WTC11 (cell line): ENCODE measurements around the gene GJA8. TPM values are rescaled to one million over a fixed set of nuclear protein-coding genes. Genes with fewer than 3 reads are reported as not detected.

ENCODE experiments used
- ATAC-seq: fragments of 200-7000 bp; cut with Tn5 transposase; 2 replicates; pipeline ENCODE4 v1.10.0; 2021; ENCODE audit warnings: mild to moderate bottlenecking, moderate library complexity
- CTCF ChIA-PET: fragments of 300-600 bp; sonication (Branson Sonifier 250); formaldehyde crosslinking; loops from one replicate; lab custom pipeline; 2021; ENCODE audit warnings: antibody characterized with exemption; lab: Charles Lee
- POLR2A ChIA-PET: fragments of 350-600 bp; sonication (Branson Sonifier 250); formaldehyde crosslinking; loops from one replicate; lab custom pipeline; 2021; ENCODE audit warnings: antibody characterized with exemption; lab: Charles Lee
- DNase-seq: peaks from one replicate; pipeline ENCODE4 v3.0.0; 2021; ENCODE audit warnings: low spot score
- H3K27ac Mint-ChIP-seq: 2 replicates; pipeline ENCODE4 v1.8.0; 2021; ENCODE audit warnings: mixed read lengths
- H3K27me3 Mint-ChIP-seq: 2 replicates; pipeline ENCODE4 v1.8.0; 2021; ENCODE audit warnings: low read depth, mild to moderate bottlenecking, moderate library complexity, mixed read lengths
- H3K36me3 Mint-ChIP-seq: 2 replicates; pipeline ENCODE4 v1.8.0; 2021; ENCODE audit warnings: mixed read lengths
- H3K4me1 Mint-ChIP-seq: 2 replicates; pipeline ENCODE4 v1.8.0; 2022; ENCODE audit warnings: mixed read lengths
- H3K4me3 Mint-ChIP-seq: 2 replicates; pipeline ENCODE4 v1.8.0; 2021; ENCODE audit warnings: mild to moderate bottlenecking, moderate library complexity, mixed read lengths
- H3K9me3 Mint-ChIP-seq: 2 replicates; pipeline ENCODE4 v1.8.0; 2021; ENCODE audit warnings: mixed read lengths
- ATF2 ChIP-seq: sonication (generic); formaldehyde crosslinking; IDR thresholded peaks from 2 replicates; pipeline ENCODE4 v1.8.1; 2022; ENCODE audit warnings: low read depth, missing genetic modification reagents, borderline replicate concordance
- ATF6 ChIP-seq: sonication (generic); formaldehyde crosslinking; IDR thresholded peaks from 2 replicates; pipeline ENCODE4 v1.8.1; 2023; ENCODE audit warnings: mild to moderate bottlenecking, missing genetic modification reagents
- E2F5 ChIP-seq: sonication (generic); formaldehyde crosslinking; IDR thresholded peaks from 2 replicates; pipeline ENCODE4 v1.8.1; 2022; ENCODE audit warnings: mild to moderate bottlenecking, moderate library complexity, missing genetic modification reagents
- FOXK1 ChIP-seq: sonication (generic); formaldehyde crosslinking; IDR thresholded peaks from 2 replicates; pipeline ENCODE4 v1.8.0; 2022; ENCODE audit warnings: mild to moderate bottlenecking, moderate library complexity, missing genetic modification reagents
- RORB ChIP-seq: fragments of 250-450 bp; sonication (Bioruptor Pico); IDR thresholded peaks from 2 replicates; pipeline ENCODE4 v1.9.0; 2021; ENCODE audit warnings: mild to moderate bottlenecking
- SMAD4 ChIP-seq: sonication (generic); formaldehyde crosslinking; IDR thresholded peaks from 2 replicates; pipeline ENCODE4 v1.8.0; 2022; ENCODE audit warnings: mild to moderate bottlenecking, missing genetic modification reagents
- USF2 ChIP-seq: sonication (generic); formaldehyde crosslinking; IDR thresholded peaks from 2 replicates; pipeline ENCODE4 v1.8.1; 2023; ENCODE audit warnings: mild to moderate bottlenecking, missing genetic modification reagents, moderate library complexity
- ZNF121 ChIP-seq: sonication (generic); formaldehyde crosslinking; IDR thresholded peaks from 2 replicates; pipeline ENCODE4 v1.8.0; 2023; ENCODE audit warnings: missing genetic modification reagents
- ZNF281 ChIP-seq: sonication (generic); formaldehyde crosslinking; IDR thresholded peaks from 2 replicates; pipeline ENCODE4 v1.8.0; 2023; ENCODE audit warnings: mild to moderate bottlenecking, missing genetic modification reagents
- total RNA-seq: library from RNA; stranded (reverse); gene quantifications from 3 replicates; pipeline ENCODE4 v1.2.3, GENCODE V29; 2021
- TF ChIP-seq, protein P1 (sequence below): sonication (generic); formaldehyde crosslinking; IDR thresholded peaks from 2 replicates; pipeline ENCODE4 v1.8.0; 2023; ENCODE audit warnings: missing genetic modification reagents, mild to moderate bottlenecking, borderline replicate concordance
- TF ChIP-seq, protein P2 (sequence below): sonication (generic); formaldehyde crosslinking; IDR thresholded peaks from 2 replicates; pipeline ENCODE4 v1.8.1; 2022; ENCODE audit warnings: missing genetic modification reagents, borderline replicate concordance
- TF ChIP-seq, protein P3 (sequence below): sonication (generic); formaldehyde crosslinking; conservative IDR thresholded peaks from 2 replicates; pipeline ENCODE4 v1.8.1; 2023; ENCODE audit warnings: mild to moderate bottlenecking, low read depth, missing genetic modification reagents, moderate library complexity

GJA8 gene
- total RNA-seq, 1 experiment from 2014 or later, result not detected

DNA sequence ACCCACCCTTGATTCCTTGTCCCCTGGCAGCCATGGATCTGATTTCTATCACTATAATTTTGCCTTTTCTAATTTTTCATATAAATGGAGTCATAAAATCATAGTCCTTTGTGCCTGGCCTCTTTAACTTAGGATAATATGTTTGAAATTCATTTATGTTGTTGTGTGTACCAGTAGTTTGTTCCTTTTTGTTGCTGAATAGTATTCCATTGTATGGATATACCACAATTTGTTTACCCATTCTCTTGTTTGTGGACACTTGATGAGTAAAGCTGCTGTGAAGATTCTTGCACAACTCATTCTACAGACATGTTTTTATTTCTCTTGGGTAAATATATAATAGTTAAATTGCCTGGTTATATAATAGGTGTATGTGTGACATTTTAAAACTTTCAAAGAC, 22.7 kb upstream of the GJA8 start:
- ChIA-PET POLR2A (no interaction called here), CTCF (no interaction called here)
- Mint-ChIP-seq H3K36me3 (peaks cover 10% of the 10 kb centered on the region), H3K27ac (no peak overlapping the region), H3K9me3 (peaks cover 11% of the 10 kb centered on the region), H3K4me1 (peaks cover 14% of the 10 kb centered on the region), H3K27me3 (peaks cover 15% of the 10 kb centered on the region; the same call in 1 of the 2 replicates), H3K4me3 (no peak overlapping the region)
- no peak for ATAC-seq
- DNase-seq, result no peak
- TF ChIP-seq ZNF121 (CRISPR knock-in tag), result no peak
- TF ChIP-seq, protein P1, sequence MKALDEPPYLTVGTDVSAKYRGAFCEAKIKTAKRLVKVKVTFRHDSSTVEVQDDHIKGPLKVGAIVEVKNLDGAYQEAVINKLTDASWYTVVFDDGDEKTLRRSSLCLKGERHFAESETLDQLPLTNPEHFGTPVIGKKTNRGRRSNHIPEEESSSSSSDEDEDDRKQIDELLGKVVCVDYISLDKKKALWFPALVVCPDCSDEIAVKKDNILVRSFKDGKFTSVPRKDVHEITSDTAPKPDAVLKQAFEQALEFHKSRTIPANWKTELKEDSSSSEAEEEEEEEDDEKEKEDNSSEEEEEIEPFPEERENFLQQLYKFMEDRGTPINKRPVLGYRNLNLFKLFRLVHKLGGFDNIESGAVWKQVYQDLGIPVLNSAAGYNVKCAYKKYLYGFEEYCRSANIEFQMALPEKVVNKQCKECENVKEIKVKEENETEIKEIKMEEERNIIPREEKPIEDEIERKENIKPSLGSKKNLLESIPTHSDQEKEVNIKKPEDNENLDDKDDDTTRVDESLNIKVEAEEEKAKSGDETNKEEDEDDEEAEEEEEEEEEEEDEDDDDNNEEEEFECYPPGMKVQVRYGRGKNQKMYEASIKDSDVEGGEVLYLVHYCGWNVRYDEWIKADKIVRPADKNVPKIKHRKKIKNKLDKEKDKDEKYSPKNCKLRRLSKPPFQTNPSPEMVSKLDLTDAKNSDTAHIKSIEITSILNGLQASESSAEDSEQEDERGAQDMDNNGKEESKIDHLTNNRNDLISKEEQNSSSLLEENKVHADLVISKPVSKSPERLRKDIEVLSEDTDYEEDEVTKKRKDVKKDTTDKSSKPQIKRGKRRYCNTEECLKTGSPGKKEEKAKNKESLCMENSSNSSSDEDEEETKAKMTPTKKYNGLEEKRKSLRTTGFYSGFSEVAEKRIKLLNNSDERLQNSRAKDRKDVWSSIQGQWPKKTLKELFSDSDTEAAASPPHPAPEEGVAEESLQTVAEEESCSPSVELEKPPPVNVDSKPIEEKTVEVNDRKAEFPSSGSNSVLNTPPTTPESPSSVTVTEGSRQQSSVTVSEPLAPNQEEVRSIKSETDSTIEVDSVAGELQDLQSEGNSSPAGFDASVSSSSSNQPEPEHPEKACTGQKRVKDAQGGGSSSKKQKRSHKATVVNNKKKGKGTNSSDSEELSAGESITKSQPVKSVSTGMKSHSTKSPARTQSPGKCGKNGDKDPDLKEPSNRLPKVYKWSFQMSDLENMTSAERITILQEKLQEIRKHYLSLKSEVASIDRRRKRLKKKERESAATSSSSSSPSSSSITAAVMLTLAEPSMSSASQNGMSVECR (CRISPR knock-in tag), result no peak
- TF ChIP-seq ATF6, result no peak
- TF ChIP-seq, protein P2, sequence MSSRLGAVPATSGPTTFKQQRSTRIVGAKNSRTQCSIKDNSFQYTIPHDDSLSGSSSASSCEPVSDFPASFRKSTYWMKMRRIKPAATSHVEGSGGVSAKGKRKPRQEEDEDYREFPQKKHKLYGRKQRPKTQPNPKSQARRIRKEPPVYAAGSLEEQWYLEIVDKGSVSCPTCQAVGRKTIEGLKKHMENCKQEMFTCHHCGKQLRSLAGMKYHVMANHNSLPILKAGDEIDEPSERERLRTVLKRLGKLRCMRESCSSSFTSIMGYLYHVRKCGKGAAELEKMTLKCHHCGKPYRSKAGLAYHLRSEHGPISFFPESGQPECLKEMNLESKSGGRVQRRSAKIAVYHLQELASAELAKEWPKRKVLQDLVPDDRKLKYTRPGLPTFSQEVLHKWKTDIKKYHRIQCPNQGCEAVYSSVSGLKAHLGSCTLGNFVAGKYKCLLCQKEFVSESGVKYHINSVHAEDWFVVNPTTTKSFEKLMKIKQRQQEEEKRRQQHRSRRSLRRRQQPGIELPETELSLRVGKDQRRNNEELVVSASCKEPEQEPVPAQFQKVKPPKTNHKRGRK (CRISPR knock-in tag), result no peak

- Mint-ChIP-seq H3K9me3 (peaks cover 11% of the 10 kb centered on the region), H3K27ac (no peak overlapping the region), H3K4me3 (no peak overlapping the region), H3K36me3 (peaks cover 10% of the 10 kb centered on the region), H3K27me3 (peaks cover 6% of the 10 kb centered on the region; the same call in 1 of the 2 replicates), H3K4me1 (peaks cover 10% of the 10 kb centered on the region)
- ChIA-PET POLR2A (no interaction called here), CTCF (interaction anchor here (1.3 kb wide), 1 partner anchor 10 kb away, joined by 5 read pairs; no protein-coding TSS in a partner anchor)
- no peak for DNase-seq
- no peak for ATAC-seq
- TF ChIP-seq, protein P3, sequence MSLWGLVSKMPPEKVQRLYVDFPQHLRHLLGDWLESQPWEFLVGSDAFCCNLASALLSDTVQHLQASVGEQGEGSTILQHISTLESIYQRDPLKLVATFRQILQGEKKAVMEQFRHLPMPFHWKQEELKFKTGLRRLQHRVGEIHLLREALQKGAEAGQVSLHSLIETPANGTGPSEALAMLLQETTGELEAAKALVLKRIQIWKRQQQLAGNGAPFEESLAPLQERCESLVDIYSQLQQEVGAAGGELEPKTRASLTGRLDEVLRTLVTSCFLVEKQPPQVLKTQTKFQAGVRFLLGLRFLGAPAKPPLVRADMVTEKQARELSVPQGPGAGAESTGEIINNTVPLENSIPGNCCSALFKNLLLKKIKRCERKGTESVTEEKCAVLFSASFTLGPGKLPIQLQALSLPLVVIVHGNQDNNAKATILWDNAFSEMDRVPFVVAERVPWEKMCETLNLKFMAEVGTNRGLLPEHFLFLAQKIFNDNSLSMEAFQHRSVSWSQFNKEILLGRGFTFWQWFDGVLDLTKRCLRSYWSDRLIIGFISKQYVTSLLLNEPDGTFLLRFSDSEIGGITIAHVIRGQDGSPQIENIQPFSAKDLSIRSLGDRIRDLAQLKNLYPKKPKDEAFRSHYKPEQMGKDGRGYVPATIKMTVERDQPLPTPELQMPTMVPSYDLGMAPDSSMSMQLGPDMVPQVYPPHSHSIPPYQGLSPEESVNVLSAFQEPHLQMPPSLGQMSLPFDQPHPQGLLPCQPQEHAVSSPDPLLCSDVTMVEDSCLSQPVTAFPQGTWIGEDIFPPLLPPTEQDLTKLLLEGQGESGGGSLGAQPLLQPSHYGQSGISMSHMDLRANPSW (CRISPR knock-in tag), result no peak
- TF ChIP-seq ZNF121 (CRISPR knock-in tag), result no peak
- no peak for TF ChIP-seq SMAD4 (CRISPR knock-in tag)
- TF ChIP-seq FOXK1 (CRISPR knock-in tag), result no peak
- TF ChIP-seq E2F5 (CRISPR knock-in tag), result no peak
- no peak for TF ChIP-seq RORB
- no peak for TF ChIP-seq ZNF281
- TF ChIP-seq USF2, result no peak
- TF ChIP-seq ATF2 (CRISPR knock-in tag), result no peak
These were observed 20.1 kb upstream of the GJA8 start for GRCh38 chr1:147882535-147882934.
